Heart left ventricle (tissue), 13 donors: ENCODE results near the gene PTCSC3.

ENCODE experiments used
- CTCF ChIP-seq, 12 donors: fragments of 200-600 bp; sonication (generic) in 4 of 12; IDR thresholded peaks; one replicate each; pipeline versions ENCODE4 v1.5.0 to v1.8.0; 2018 to 2022; ENCODE audit warnings: antibody characterized with exemption in 12 of 12, mild to moderate bottlenecking in 5 of 12
- POLR2A ChIP-seq, 2 donors: fragments of 450-650 bp; IDR thresholded peaks; one replicate each; pipeline ENCODE4 v1.6.1; 2017; ENCODE audit warnings: antibody characterized with exemption in 2 of 2, mild to moderate bottlenecking in 2 of 2, moderate library complexity in 2 of 2
- donor health status: ischemic (EF 13 %, LVEDD 7.1; RV severe dilation, severe dysfunction).
- donor health status: DM: no; HTN: yes; CAD: no.
- donor health status: DM: no; HTN: no; CAD: no.
- donor health status: ischemic (EF 25% LVEDD 6.9; RV normal size, moderate dysfunction).
- donor health status: ischemic (EF 25% LVEDD 5.7; RV mildly dilated, moderate dysfunction).
- donor health status: ischemic (EF 35%, LVEDD 5.7; RV mildly dilated, moderate dysfunction).
- donor health status: nonischemic (EF 11% LVEDD 7.7; RV severe dilation, severe dysfunction).
- donor health status: DM: yes; HTN: yes; CAD: no.
- donor health status: PGD.
- donor health status: ischemic (EF 29% LVEDD 5.4; RV normal size, mild dysfunction).
- donor health status: nonischemic (EF 23%, LVEDD 6.1; RV moderate dilation, normal function).

- no peak for TF ChIP-seq CTCF (IDR thresholded peaks at IDR 0.05)
- TF ChIP-seq POLR2A (IDR thresholded peaks at IDR 0.05), result no peak
These were observed 32.3 kb upstream of the PTCSC3 start for GRCh38 chr14:36208690-36209278.
